Measurements from ENCODE around the gene PHACTR1.

PHACTR1 gene

DNA sequence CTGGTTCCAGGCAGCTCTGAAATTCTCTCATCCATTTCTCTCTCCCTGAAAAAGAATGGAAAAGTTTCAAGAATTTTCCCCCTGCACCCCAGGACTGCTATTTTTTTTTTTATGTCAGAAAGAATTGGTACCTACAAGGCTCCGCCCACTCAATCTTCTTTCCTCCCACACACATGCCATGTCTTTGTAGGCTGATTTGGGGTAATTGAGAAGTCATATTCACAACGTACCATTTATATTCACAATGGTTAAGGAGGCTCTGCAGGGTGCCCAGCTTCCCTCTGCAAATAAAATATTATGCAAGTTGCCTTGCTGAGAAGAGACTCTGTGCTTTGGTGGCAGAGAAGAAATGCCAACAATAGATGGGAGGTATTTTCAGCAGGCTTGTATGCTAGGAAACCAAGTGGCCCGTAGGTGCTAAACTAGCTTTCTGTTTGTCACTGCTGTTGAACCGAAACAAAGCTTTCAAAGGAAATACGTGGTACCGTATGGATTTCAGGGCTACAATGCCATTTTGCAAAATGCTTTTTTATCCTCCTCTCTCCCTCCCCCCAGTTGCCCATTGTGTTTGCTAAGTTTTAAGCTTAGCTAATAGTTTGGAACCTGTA is 150.0 kb downstream of the PHACTR1 start:
- Histone ChIP-seq H2AFZ (no peak overlapping the region), H3K9me3 (ENCODE audit: control insufficient read depth, low read length) (no peaks in the 10 kb centered on the region), H3K4me3 (ENCODE audit: low read depth, low read length) (no peak overlapping the region), H3K36me3 (ENCODE audit: control insufficient read depth, insufficient read depth, low read length) (no peaks in the 10 kb centered on the region), H3K79me2 (no peaks in the 10 kb centered on the region), H3K9ac (no peak overlapping the region), H3K4me2 (ENCODE audit: low read length) (no peak overlapping the region), H3K27ac (no peak overlapping the region), H3K4me1 (no peaks in the 10 kb centered on the region), H3K27me3 (ENCODE audit: control insufficient read depth, insufficient read depth, low read length) (no peaks in the 10 kb centered on the region)
- TF ChIP-seq, protein P1, sequence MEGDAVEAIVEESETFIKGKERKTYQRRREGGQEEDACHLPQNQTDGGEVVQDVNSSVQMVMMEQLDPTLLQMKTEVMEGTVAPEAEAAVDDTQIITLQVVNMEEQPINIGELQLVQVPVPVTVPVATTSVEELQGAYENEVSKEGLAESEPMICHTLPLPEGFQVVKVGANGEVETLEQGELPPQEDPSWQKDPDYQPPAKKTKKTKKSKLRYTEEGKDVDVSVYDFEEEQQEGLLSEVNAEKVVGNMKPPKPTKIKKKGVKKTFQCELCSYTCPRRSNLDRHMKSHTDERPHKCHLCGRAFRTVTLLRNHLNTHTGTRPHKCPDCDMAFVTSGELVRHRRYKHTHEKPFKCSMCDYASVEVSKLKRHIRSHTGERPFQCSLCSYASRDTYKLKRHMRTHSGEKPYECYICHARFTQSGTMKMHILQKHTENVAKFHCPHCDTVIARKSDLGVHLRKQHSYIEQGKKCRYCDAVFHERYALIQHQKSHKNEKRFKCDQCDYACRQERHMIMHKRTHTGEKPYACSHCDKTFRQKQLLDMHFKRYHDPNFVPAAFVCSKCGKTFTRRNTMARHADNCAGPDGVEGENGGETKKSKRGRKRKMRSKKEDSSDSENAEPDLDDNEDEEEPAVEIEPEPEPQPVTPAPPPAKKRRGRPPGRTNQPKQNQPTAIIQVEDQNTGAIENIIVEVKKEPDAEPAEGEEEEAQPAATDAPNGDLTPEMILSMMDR (IDR thresholded peaks at IDR 0.05): no peak

DNA sequence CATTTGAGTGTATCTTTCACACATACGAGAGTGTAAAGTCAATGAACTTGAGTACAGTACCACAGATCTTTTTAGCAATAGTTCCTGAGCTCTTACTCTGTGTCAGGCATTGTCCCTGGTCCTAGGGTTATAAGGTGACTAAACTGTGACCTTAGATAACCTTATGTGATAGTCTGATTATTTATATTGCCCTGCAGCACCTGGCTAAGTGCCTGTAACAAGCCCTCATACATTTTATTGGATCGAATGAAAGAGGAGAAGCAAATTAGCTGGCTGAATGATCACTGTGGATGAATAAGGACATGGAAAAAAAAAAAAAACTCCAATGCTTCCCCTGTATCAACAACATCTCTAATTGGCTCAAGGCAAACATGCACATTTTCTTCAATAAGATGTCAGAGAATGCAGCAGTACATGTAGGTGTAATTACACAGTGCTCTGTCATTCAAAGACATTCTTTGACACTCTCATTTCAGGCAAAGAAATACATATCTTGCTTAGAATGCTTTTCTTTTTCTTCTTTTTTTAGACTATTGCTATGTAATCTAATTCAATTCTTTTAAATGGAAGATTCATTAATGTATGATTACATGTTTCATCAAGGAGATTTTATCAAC is 153.4 kb downstream of the PHACTR1 start:
- H2AFZ ChIP-seq: no peak overlapping the region
- TF ChIP-seq, protein P1 (IDR thresholded peaks at IDR 0.05): no peak
- no peak overlapping the region for H3K4me2 ChIP-seq (ENCODE audit: low read length)
- no peak overlapping the region for H3K27ac ChIP-seq
- no peaks in the 10 kb centered on the region for H3K27me3 ChIP-seq (ENCODE audit: control insufficient read depth, insufficient read depth, low read length)
- no peak overlapping the region for H3K4me3 ChIP-seq (ENCODE audit: low read depth, low read length)
- no peaks in the 10 kb centered on the region for H3K9me3 ChIP-seq (ENCODE audit: control insufficient read depth, low read length)
- no peak overlapping the region for H3K9ac ChIP-seq
- no peaks in the 10 kb centered on the region for H3K79me2 ChIP-seq
- H3K4me1 ChIP-seq: no peaks in the 10 kb centered on the region
- no peaks in the 10 kb centered on the region for H3K36me3 ChIP-seq (ENCODE audit: control insufficient read depth, insufficient read depth, low read length)

DNA sequence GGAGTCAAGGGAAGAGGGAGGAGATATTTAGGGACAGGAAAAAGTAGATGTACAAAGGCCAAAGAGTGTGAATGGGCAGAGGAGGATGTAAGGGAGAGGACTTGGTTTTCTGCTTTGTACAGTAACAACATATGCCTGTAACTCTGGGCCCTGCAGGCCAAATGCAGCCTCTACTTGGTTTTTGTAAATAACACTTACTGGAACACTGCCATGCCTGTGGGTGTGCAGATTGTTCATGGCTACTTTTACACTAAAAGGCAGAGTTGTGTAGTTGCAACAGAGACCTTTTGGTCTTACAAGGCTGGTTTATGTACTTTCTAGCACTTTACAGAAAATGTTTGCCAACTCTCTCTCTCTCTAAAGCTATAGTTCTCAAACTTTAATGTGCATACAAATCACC is 157.1 kb downstream of the PHACTR1 start:
- no peak overlapping the region for H3K4me3 ChIP-seq (ENCODE audit: low read depth, low read length)

DNA sequence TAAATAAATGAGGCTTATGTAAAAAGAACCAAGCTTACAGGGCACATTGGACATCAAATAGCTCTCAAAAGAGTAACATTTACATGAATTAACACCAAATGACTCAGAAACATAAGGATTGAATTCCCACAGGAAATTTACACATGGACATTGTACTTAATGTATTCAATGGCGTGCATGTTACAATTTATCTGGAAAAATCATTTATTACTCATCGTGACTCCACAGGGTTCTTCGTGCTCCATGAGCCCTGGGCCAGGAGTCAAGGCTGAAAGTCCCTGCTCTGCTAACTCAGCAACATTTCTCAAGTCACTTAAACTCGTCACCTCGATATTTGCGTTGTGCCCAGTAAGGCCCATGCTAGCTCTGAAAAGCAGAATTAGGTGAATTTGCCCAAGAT is 158.5 kb downstream of the PHACTR1 start:
- H2AFZ ChIP-seq: no peak overlapping the region
- H3K4me1 ChIP-seq: no peaks in the 10 kb centered on the region
- H3K27ac ChIP-seq: no peak overlapping the region
- TF ChIP-seq, protein P1 (IDR thresholded peaks at IDR 0.05): no peak
- H3K9ac ChIP-seq: no peak overlapping the region
- H3K9me3 ChIP-seq (ENCODE audit: control insufficient read depth, low read length): no peaks in the 10 kb centered on the region
- H3K27me3 ChIP-seq (ENCODE audit: control insufficient read depth, insufficient read depth, low read length): no peaks in the 10 kb centered on the region
- H3K4me3 ChIP-seq (ENCODE audit: low read depth, low read length): no peak overlapping the region
- H3K4me2 ChIP-seq (ENCODE audit: low read length): no peak overlapping the region
- no peaks in the 10 kb centered on the region for H3K79me2 ChIP-seq
- H3K36me3 ChIP-seq (ENCODE audit: control insufficient read depth, insufficient read depth, low read length): no peaks in the 10 kb centered on the region

More for the DNA sequence above, 157.1 kb downstream of the PHACTR1 start:
- H3K36me3 ChIP-seq (ENCODE audit: control insufficient read depth, insufficient read depth, low read length): no peaks in the 10 kb centered on the region
- H3K4me2 ChIP-seq (ENCODE audit: low read length): no peak overlapping the region
- no peaks in the 10 kb centered on the region for H3K27me3 ChIP-seq (ENCODE audit: control insufficient read depth, insufficient read depth, low read length)
- no peak overlapping the region for H2AFZ ChIP-seq
- no peaks in the 10 kb centered on the region for H3K9me3 ChIP-seq (ENCODE audit: control insufficient read depth, low read length)
- no peaks in the 10 kb centered on the region for H3K79me2 ChIP-seq
- TF ChIP-seq, protein P1 (IDR thresholded peaks at IDR 0.05): no peak
- no peaks in the 10 kb centered on the region for H3K4me1 ChIP-seq
- H3K27ac ChIP-seq: no peak overlapping the region
- no peak overlapping the region for H3K9ac ChIP-seq

DNA sequence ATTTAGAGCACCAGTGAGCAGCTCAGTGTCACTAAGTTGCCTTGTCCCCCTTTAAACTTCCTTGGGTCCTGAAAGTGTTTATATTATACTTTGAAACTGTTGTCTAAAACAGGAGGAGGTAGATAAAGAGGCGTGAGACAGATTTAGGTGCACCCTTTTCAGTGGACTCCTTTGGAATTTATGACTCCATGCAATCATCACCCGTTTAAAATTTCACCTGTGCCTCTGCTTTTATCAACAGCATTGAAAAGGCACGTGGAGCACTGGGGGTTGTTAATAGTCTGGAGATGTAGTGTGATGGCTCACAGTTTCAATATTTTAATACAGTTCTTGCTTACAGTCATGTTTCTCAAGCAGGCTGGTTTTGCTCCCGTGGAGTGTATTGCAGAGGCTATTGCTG is 162.2 kb downstream of the PHACTR1 start:
- H3K79me2 ChIP-seq: no peaks in the 10 kb centered on the region
- TF ChIP-seq, protein P1 (IDR thresholded peaks at IDR 0.05): no peak

More for the DNA sequence above, 162.2 kb downstream of the PHACTR1 start:
- no peak overlapping the region for H3K4me3 ChIP-seq (ENCODE audit: low read depth, low read length)
- H2AFZ ChIP-seq: no peak overlapping the region
- H3K9me3 ChIP-seq (ENCODE audit: control insufficient read depth, low read length): no peaks in the 10 kb centered on the region
- H3K27ac ChIP-seq: no peak overlapping the region
- H3K27me3 ChIP-seq (ENCODE audit: control insufficient read depth, insufficient read depth, low read length): no peaks in the 10 kb centered on the region
- no peak overlapping the region for H3K4me2 ChIP-seq (ENCODE audit: low read length)
- H3K4me1 ChIP-seq: no peaks in the 10 kb centered on the region
- no peaks in the 10 kb centered on the region for H3K36me3 ChIP-seq (ENCODE audit: control insufficient read depth, insufficient read depth, low read length)
- H3K9ac ChIP-seq: no peak overlapping the region
